HCT116 (cell line): Measurements from ENCODE around the gene STARD3. TPM values are rescaled to one million over a fixed set of nuclear protein-coding genes. Genes with fewer than 3 reads are reported as not detected.

ENCODE experiments used
- ATAC-seq: fragments of 200-7000 bp; cut with Tn5 transposase; 2 replicates; pipeline ENCODE4 v1.9.1; 2020; ENCODE audit warnings: mild to moderate bottlenecking, moderate library complexity
- BruUV-seq: library from RNA; stranded (reverse); fragments of 400-500 nt; replicated peaks from 2 replicates; lab custom pipeline; 2021; lab: Mats Ljungman, UMichigan
- CTCF ChIA-PET: fragments of 300-600 bp; sonication (Branson Sonifier 250); formaldehyde crosslinking; loops from one replicate; lab custom pipeline; 2021; ENCODE audit warnings: antibody characterized with exemption; lab: Charles Lee
- POLR2A ChIA-PET: fragments of 300-600, 350-600 bp; sonication (Branson Sonifier 250); formaldehyde crosslinking; loops from one replicate; lab custom pipeline; 2021; ENCODE audit warnings: antibody characterized with exemption; lab: Charles Lee
- RAD21 ChIA-PET, 2 experiments: fragments of 300-600 bp; sonication (Branson Sonifier 250); formaldehyde crosslinking; loops; one replicate each; lab custom pipeline; 2023; ENCODE audit warnings: low total read pairs in 2 of 2; ENCODE audit not compliant: uncharacterized antibody in 2 of 2, unreplicated experiment in 2 of 2, low non-redundant PET in 1 of 2; lab: Charles Lee
- DNase-seq: peaks from one replicate; pipeline ENCODE4 v3.0.0-alpha.2; 2010; ENCODE audit warnings: low read depth, low spot score
- H2AFZ ChIP-seq: fragments of 200-600 bp; shearing (Covaris generic), sonication (generic); 2 replicates; pipeline ENCODE4 v1.6.1; 2017; ENCODE audit warnings: low read depth, mixed run types, mixed read lengths, antibody characterized with exemption, low read length; ENCODE audit not compliant: poor library complexity, severe bottlenecking
- H3K27ac ChIP-seq: 2 replicates; pipeline ENCODE4 v1.5.1; 2012; ENCODE audit warnings: low read depth, low read length
- H3K27me3 ChIP-seq: fragments of 200-600 bp; sonication (generic); 2 replicates; pipeline ENCODE4 v1.6.1; 2016; ENCODE audit warnings: mixed run types, low read length, mixed read lengths; ENCODE audit not compliant: insufficient read depth
- H3K36me3 ChIP-seq, 2 experiments: fragments of 200-500 bp in 1 of 2; fragments of 200-600 bp in 1 of 2; sonication (Bioruptor generic) in 1 of 2; sonication (generic) in 1 of 2; 2 replicates each; pipeline versions ENCODE4 v1.5.1 to v1.6.1; 2014 to 2016; ENCODE audit warnings: low read length in 2 of 2, inconsistent platforms in 1 of 2, mixed read lengths in 1 of 2, mixed run types in 1 of 2; ENCODE audit not compliant: insufficient read depth in 2 of 2, control insufficient read depth in 1 of 2
- H3K4me1 ChIP-seq, 2 experiments: fragments of 200-600 bp in 1 of 2; sonication (generic) in 1 of 2; 2 replicates each; pipeline versions ENCODE4 v1.5.1 to v1.6.1; 2012 to 2017; ENCODE audit warnings: low read length in 2 of 2, inconsistent platforms in 1 of 2, mild to moderate bottlenecking in 1 of 2, mixed read lengths in 1 of 2, mixed run types in 1 of 2, moderate library complexity in 1 of 2; ENCODE audit not compliant: insufficient read depth in 2 of 2, control insufficient read depth in 1 of 2
- H3K4me2 ChIP-seq: fragments of 200-600 bp; sonication (generic); 2 replicates; pipeline ENCODE4 v1.6.1; 2017; ENCODE audit warnings: mixed run types, low read length, mixed read lengths
- H3K4me3 ChIP-seq, 2 experiments: fragments of 200-600 bp in 1 of 2; sonication (generic) in 1 of 2; replicated peaks in 1 of 2; 2 replicates each; pipeline ENCODE4 v1.5.1; 2011 to 2016; ENCODE audit warnings: low read length in 2 of 2, control low read depth in 1 of 2, low read depth in 1 of 2, mild to moderate bottlenecking in 1 of 2, mixed read lengths in 1 of 2, mixed run types in 1 of 2
- H3K79me2 ChIP-seq: fragments of 200-600 bp; sonication (generic); 2 replicates; pipeline ENCODE4 v1.6.1; 2017; ENCODE audit warnings: mild to moderate bottlenecking, mixed run types, low read length, moderate library complexity, mixed read lengths; ENCODE audit not compliant: insufficient read depth
- H3K9ac ChIP-seq: fragments of 200-600 bp; sonication (generic); 2 replicates; pipeline ENCODE4 v1.6.1; 2016; ENCODE audit warnings: low read length, mixed read lengths
- H3K9me2 ChIP-seq: fragments of 200-600 bp; sonication (generic), shearing (Covaris generic); 2 replicates; pipeline ENCODE4 v1.6.1; 2017; ENCODE audit warnings: mixed run types, mild to moderate bottlenecking, moderate library complexity; ENCODE audit not compliant: insufficient read depth
- H3K9me3 ChIP-seq, 2 experiments: fragments of 200-500 bp in 1 of 2; fragments of 200-600 bp in 1 of 2; sonication (Bioruptor generic) in 1 of 2; sonication (generic) in 1 of 2; 2 replicates each; pipeline ENCODE4 v1.6.1; 2014 to 2017; ENCODE audit warnings: low read length in 2 of 2, mixed read lengths in 2 of 2, inconsistent platforms in 1 of 2, low read depth in 1 of 2, mild to moderate bottlenecking in 1 of 2, mixed run types in 1 of 2, moderate library complexity in 1 of 2; ENCODE audit not compliant: control insufficient read depth in 1 of 2, insufficient read depth in 1 of 2
- H4K20me1 ChIP-seq: fragments of 200-600 bp; sonication (generic), shearing (Covaris generic); 2 replicates; pipeline ENCODE4 v1.6.1; 2017; ENCODE audit warnings: mixed run types, mild to moderate bottlenecking, moderate library complexity; ENCODE audit not compliant: insufficient read depth
- ATF3 ChIP-seq: IDR thresholded peaks from 2 replicates; pipeline ENCODE4 v1.6.1; 2012
- SIN3A ChIP-seq: IDR thresholded peaks from 2 replicates; pipeline ENCODE4 v1.6.1; 2012; ENCODE audit warnings: low read depth
- SP1 ChIP-seq: IDR thresholded peaks from 2 replicates; pipeline ENCODE4 v1.6.1; 2012; ENCODE audit warnings: low read depth
- YY1 ChIP-seq: IDR thresholded peaks from 2 replicates; pipeline ENCODE4 v1.6.1; 2011; ENCODE audit warnings: low read length, low read depth, moderate library complexity, mild to moderate bottlenecking; ENCODE audit not compliant: insufficient replicate concordance; ENCODE audit errors: extremely low read depth
- ZBTB33 ChIP-seq: IDR thresholded peaks from 2 replicates; pipeline ENCODE4 v1.6.1; 2011; ENCODE audit warnings: mild to moderate bottlenecking, low read length, moderate library complexity; ENCODE audit not compliant: insufficient replicate concordance; ENCODE audit errors: extremely low read depth
- intact Hi-C: fragments of 100-400 bp; cut with micrococcal nuclease; formaldehyde crosslinking; loops from 2 replicates; pipeline ENCODE4 v1.10.0; 2022
- total RNA-seq: library from RNA; stranded (reverse); gene quantifications from one replicate; pipeline ENCODE4 v1.2.1, GENCODE V29; 2021; ENCODE audit not compliant: unreplicated experiment
- TF ChIP-seq, protein P1 (sequence below), 3 experiments: fragments of 200-600 bp in 1 of 3; sonication (generic) in 1 of 3; IDR thresholded peaks in 2 of 3; conservative IDR thresholded peaks in 1 of 3; 2 replicates each; pipeline ENCODE4 v1.5.1; 2012 to 2017; ENCODE audit warnings: low read depth in 2 of 3, low read length in 2 of 3, antibody characterized with exemption in 1 of 3, borderline replicate concordance in 1 of 3, control low read depth in 1 of 3, mild to moderate bottlenecking in 1 of 3, mixed read lengths in 1 of 3, mixed run types in 1 of 3, moderate library complexity in 1 of 3; ENCODE audit not compliant: insufficient read depth in 1 of 3

STARD3 gene
- total RNA-seq, 1 experiment from 2014 or later, result 73.9 TPM

DNA sequence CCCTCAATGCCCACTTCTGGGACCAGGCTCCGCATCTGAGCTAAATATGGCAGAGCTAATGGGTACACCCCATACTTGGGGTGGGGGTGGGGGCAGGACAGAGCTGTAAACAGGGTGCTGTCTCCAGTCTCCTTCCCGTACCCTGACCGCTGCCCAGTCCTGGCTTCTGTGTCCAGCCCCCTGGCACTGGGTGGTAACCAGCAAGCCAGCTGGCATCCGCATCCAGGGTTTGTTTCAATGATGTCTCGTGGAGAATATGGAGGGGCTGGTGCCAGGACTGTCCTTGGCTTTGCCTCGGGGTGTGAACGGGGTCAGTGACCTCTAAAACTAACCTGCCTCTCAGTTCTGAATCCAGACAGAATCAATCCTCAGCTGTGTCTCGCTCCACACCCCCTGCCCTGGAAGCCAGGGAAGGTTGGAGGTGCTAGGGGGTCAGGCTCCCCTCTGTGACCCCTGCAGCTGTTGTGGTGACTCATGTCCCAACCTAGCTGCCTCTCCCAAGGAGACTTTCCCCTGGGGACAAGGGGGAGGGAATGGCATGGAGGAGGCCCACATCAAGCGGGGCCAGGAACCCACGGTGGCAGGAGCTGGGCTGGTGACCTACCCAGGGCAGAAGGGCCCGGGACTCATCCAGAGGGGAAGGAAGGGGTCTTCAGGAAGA is 29.8 kb downstream of the STARD3 start:
- CTCF ChIA-PET, result interaction anchor here (1.2 to 1.4 kb wide), 2 partner anchors 13 to 45 kb away, joined by 4 to 7 read pairs; no protein-coding TSS in a partner anchor
- no peak for ATAC-seq
- TF ChIP-seq, protein P1, sequence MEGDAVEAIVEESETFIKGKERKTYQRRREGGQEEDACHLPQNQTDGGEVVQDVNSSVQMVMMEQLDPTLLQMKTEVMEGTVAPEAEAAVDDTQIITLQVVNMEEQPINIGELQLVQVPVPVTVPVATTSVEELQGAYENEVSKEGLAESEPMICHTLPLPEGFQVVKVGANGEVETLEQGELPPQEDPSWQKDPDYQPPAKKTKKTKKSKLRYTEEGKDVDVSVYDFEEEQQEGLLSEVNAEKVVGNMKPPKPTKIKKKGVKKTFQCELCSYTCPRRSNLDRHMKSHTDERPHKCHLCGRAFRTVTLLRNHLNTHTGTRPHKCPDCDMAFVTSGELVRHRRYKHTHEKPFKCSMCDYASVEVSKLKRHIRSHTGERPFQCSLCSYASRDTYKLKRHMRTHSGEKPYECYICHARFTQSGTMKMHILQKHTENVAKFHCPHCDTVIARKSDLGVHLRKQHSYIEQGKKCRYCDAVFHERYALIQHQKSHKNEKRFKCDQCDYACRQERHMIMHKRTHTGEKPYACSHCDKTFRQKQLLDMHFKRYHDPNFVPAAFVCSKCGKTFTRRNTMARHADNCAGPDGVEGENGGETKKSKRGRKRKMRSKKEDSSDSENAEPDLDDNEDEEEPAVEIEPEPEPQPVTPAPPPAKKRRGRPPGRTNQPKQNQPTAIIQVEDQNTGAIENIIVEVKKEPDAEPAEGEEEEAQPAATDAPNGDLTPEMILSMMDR (IDR thresholded peaks at IDR 0.05 in 2 of 3, conservative IDR thresholded peaks at IDR 0.05 in 1 of 3; ENCODE audit: borderline replicate concordance in 1 of 3, insufficient read depth in 1 of 3, low read depth in 2 of 3, low read length in 2 of 3), result no peak
- TF ChIP-seq SIN3A (no peak), SP1 (no peak), ZBTB33 (no peak), ATF3 (no peak), YY1 (no peak)

More for the DNA sequence above, 29.8 kb downstream of the STARD3 start:
- Histone ChIP-seq H3K9ac (no peak overlapping the region), H3K4me2 (no peak overlapping the region; the same call in 1 of the 2 replicates), H4K20me1 (no peaks in the 10 kb centered on the region), H3K9me3 (no peaks in the 10 kb centered on the region), H3K4me3 (no peak overlapping the region), H3K4me1 (peaks cover 26 to 37% of the 10 kb centered on the region in 2 experiments), H3K36me3 (peaks cover 0 to 5% of the 10 kb centered on the region in 2 experiments; a peak in 1 of 4 replicates), H3K79me2 (no peaks in the 10 kb centered on the region), H3K27me3 (no peaks in the 10 kb centered on the region), H2AFZ (no peak overlapping the region), H3K9me2 (no peaks in the 10 kb centered on the region), H3K27ac (no peak overlapping the region)
- intact Hi-C loops, result no loop called here
- no peak for DNase-seq
- RAD21 ChIA-PET, result interaction anchor here in 1 of 2 experiments (1.5 kb wide), 1 partner anchor 34 kb away, joined by 3 read pairs; no protein-coding TSS in a partner anchor
- POLR2A ChIA-PET, result no interaction called here
- BruUV-seq, result no TSS peak
